GM12878 (cell line): ENCODE data around the gene LRRN2. TPM values are rescaled to one million over a fixed set of nuclear protein-coding genes. Genes with fewer than 3 reads are reported as not detected.

Experiments used
- ATAC-seq: fragments of 200-7000 bp; cut with Tn5 transposase; 3 replicates; pipeline ENCODE4 v1.9.1; 2020; ENCODE audit warnings: mild to moderate bottlenecking, moderate library complexity
- BruUV-seq: library from RNA; stranded (reverse); fragments of 400-500 nt; replicated peaks from 2 replicates; lab custom pipeline; 2021; lab: Mats Ljungman, UMichigan
- CTCF ChIA-PET: fragments of 300-600 bp; sonication (Branson Sonifier 250); formaldehyde crosslinking; extraction: SDS; loops from one replicate; lab custom pipeline; 2021; ENCODE audit warnings: inconsistent platforms; lab: Yijun Ruan, JAX
- POLR2A ChIA-PET: fragments of 350-600 bp; formaldehyde crosslinking; extraction: SDS; loops from one replicate; lab custom pipeline; 2021; ENCODE audit warnings: inconsistent platforms; lab: Charles Lee
- RAD21 ChIA-PET: fragments of 300-600 bp; sonication (Branson Sonifier 250); formaldehyde crosslinking; loops from one replicate; lab custom pipeline; 2023; ENCODE audit warnings: antibody characterized with exemption; ENCODE audit not compliant: unreplicated experiment; lab: Charles Lee
- SMC1A ChIA-PET: fragments of 300-600 bp; sonication (Branson Sonifier 250); formaldehyde crosslinking; loops from one replicate; lab custom pipeline; 2023; ENCODE audit not compliant: unreplicated experiment, uncharacterized antibody; lab: Charles Lee
- DNase-seq: peaks from one replicate; pipeline ENCODE4 v3.0.0-alpha.2; 2011; ENCODE audit warnings: low read depth, low spot score
- FAIRE-seq: peaks from 3 replicates; lab custom pipeline; 2011; peaks lifted over from hg19 to GRCh38; lab: Jason Lieb, UNC
- H2AFZ ChIP-seq: 2 replicates; pipeline ENCODE4 v1.6.0; 2011; ENCODE audit warnings: low read depth, low read length, control low read depth; ENCODE audit not compliant: control insufficient read depth
- H3K27ac ChIP-seq: 2 replicates; pipeline ENCODE4 v1.5.1; 2011; ENCODE audit warnings: control low read depth; ENCODE audit not compliant: control insufficient read depth, insufficient read depth
- H3K27me3 ChIP-seq, 2 experiments: replicated peaks in 1 of 2; 2 replicates each; pipeline versions ENCODE4 v1.6.0 to v1.6.1; 2011; ENCODE audit warnings: low read length in 1 of 2; ENCODE audit not compliant: control insufficient read depth in 2 of 2, insufficient read depth in 2 of 2
- H3K36me3 ChIP-seq, 2 experiments: 2 replicates each; pipeline ENCODE4 v1.5.1; 2011; ENCODE audit warnings: low read length in 1 of 2; ENCODE audit not compliant: control insufficient read depth in 2 of 2, insufficient read depth in 2 of 2
- H3K4me1 ChIP-seq: 2 replicates; pipeline ENCODE4 v1.6.1; 2011; ENCODE audit warnings: mild to moderate bottlenecking, low read length, moderate library complexity, mixed read lengths; ENCODE audit not compliant: control insufficient read depth, insufficient read depth
- H3K4me2 ChIP-seq: 2 replicates; pipeline ENCODE4 v1.6.0; 2011; ENCODE audit warnings: control low read depth; ENCODE audit not compliant: control insufficient read depth, insufficient read depth
- H3K4me3 ChIP-seq: fragments of 200-600 bp; sonication (generic); 2 replicates; pipeline ENCODE4 v1.5.1; 2016
- H3K79me2 ChIP-seq: 2 replicates; pipeline ENCODE4 v1.6.0; 2011; ENCODE audit warnings: low read length; ENCODE audit not compliant: control insufficient read depth, insufficient read depth
- H3K9ac ChIP-seq: 2 replicates; pipeline ENCODE4 v1.8.0; 2011; ENCODE audit warnings: low read length, control low read depth, mixed read lengths; ENCODE audit not compliant: control insufficient read depth, insufficient read depth
- H3K9me3 ChIP-seq: replicated peaks from 3 replicates; pipeline ENCODE4 v1.5.1; 2011; ENCODE audit warnings: mild to moderate bottlenecking, low read length; ENCODE audit not compliant: control insufficient read depth, insufficient read depth
- H4K20me1 ChIP-seq: 2 replicates; pipeline ENCODE4 v1.6.0; 2011; ENCODE audit not compliant: control insufficient read depth, insufficient read depth
- ATF7 ChIP-seq: fragments of 450-650 bp; IDR thresholded peaks from 2 replicates; pipeline ENCODE4 v1.6.1; 2016; ENCODE audit warnings: low read depth, mild to moderate bottlenecking
- BMI1 ChIP-seq: fragments of 450-650 bp; IDR thresholded peaks from 2 replicates; pipeline ENCODE4 v1.6.1; 2016; ENCODE audit warnings: mild to moderate bottlenecking, moderate library complexity, borderline replicate concordance
- CBX5 ChIP-seq: sonication (generic); IDR thresholded peaks from 2 replicates; pipeline ENCODE4 v1.6.1; 2016; ENCODE audit warnings: low read depth, moderate library complexity, mild to moderate bottlenecking, inconsistent platforms
- EGR1 ChIP-seq, 2 experiments: IDR thresholded peaks; 1 replicate in 1 of 2; 2 replicates in 1 of 2; pipeline ENCODE4 v1.6.1; 2011 to 2012; ENCODE audit warnings: low read depth in 2 of 2, low read length in 2 of 2, borderline replicate concordance in 1 of 2, mild to moderate bottlenecking in 1 of 2, moderate library complexity in 1 of 2
- ESRRA ChIP-seq: IDR thresholded peaks from 2 replicates; pipeline ENCODE4 v1.6.1; 2012; ENCODE audit warnings: mild to moderate bottlenecking, low read length, improper control_type of control experiment
- EZH2 ChIP-seq: IDR thresholded peaks from 2 replicates; pipeline ENCODE4 v1.6.1; 2012; ENCODE audit warnings: low read depth, mild to moderate bottlenecking, control low read depth, inconsistent platforms, low read length, borderline replicate concordance; ENCODE audit not compliant: control insufficient read depth
- FOXK2 ChIP-seq: fragments of 450-650 bp; IDR thresholded peaks from 2 replicates; pipeline ENCODE4 v1.6.1; 2017; ENCODE audit warnings: mild to moderate bottlenecking, moderate library complexity
- MTA2 ChIP-seq: fragments of 450-650 bp; IDR thresholded peaks from 2 replicates; pipeline ENCODE4 v1.6.1; 2016; ENCODE audit warnings: low read depth, mild to moderate bottlenecking, moderate library complexity
- RBBP5 ChIP-seq: fragments of 200-600 bp; sonication (generic); conservative IDR thresholded peaks from 2 replicates; pipeline ENCODE4 v1.6.1; 2016
- TCF7 ChIP-seq: IDR thresholded peaks from 2 replicates; pipeline ENCODE4 v1.6.1; 2014; ENCODE audit warnings: antibody characterized with exemption, borderline replicate concordance
- YBX1 ChIP-seq: fragments of 450-650 bp; IDR thresholded peaks from 2 replicates; pipeline ENCODE4 v1.6.1; 2016; ENCODE audit warnings: antibody characterized with exemption
- ZNF384 ChIP-seq: IDR thresholded peaks from 2 replicates; pipeline ENCODE4 v1.6.1; 2012; ENCODE audit warnings: low read depth, mild to moderate bottlenecking, low read length, improper control_type of control experiment, borderline replicate concordance
- WGBS: methylation state at CpG from one replicate; pipeline ENCODE4 v1.1.6; 2016; ENCODE audit warnings: low lambda C conversion rate; ENCODE audit not compliant: insufficient replicate concordance, insufficient coverage; ENCODE audit errors: missing lambda C conversion rate; 5-methylcytosine and 5-hydroxymethylcytosine counted together
- in situ Hi-C: fragments of 300-500 bp; cut with MboI; formaldehyde crosslinking; loops from 9 replicates; pipeline ENCODE4 v1.14.3; 2018; ENCODE audit warnings: mixed read lengths
- intact Hi-C: fragments of 100-400 bp; cut with micrococcal nuclease; formaldehyde crosslinking; loops from one replicate; pipeline ENCODE4 v1.14.2; 2022; ENCODE audit not compliant: unreplicated experiment
- polyA plus RNA-seq, 11 experiments: library from polyadenylated mRNA; depleted of rRNA in 4 of 11; unstranded in 6 of 11; stranded (reverse) in 5 of 11; fragments of >200 nt; fragmentation: Nextera tagmentation in 4 of 11; fragmentation: Illumina TruSeq in 1 of 11; extraction: Ambion mirVana in 4 of 11; extraction: Trizol in 1 of 11; gene quantifications; 1 replicate in 1 of 11; 2 replicates in 10 of 11; pipeline versions ENCODE4 v1.2.1 to v1.2.3, GENCODE V29; 2011 to 2016; ENCODE audit warnings: inconsistent platforms in 2 of 11, missing spikeins in 2 of 11, low read depth in 1 of 11
- total RNA-seq, 4 experiments: library from RNA; depleted of rRNA in 3 of 4; stranded (reverse); fragments of >200 nt in 3 of 4; fragmentation: Illumina TruSeq in 1 of 4; extraction: Trizol in 1 of 4; gene quantifications; 2 replicates each; pipeline versions ENCODE4 v1.2.1 to v1.2.3, GENCODE V29; 2013 to 2021
- TF ChIP-seq, protein P1 (sequence below): fragments of 450-650 bp; IDR thresholded peaks from 2 replicates; pipeline ENCODE4 v1.6.1; 2016; ENCODE audit warnings: mild to moderate bottlenecking
- TF ChIP-seq, protein P2 (sequence below): fragments of 450-650 bp; IDR thresholded peaks from 2 replicates; pipeline ENCODE4 v1.6.1; 2014; ENCODE audit warnings: mild to moderate bottlenecking
- TF ChIP-seq, protein P3 (sequence below): fragments of 450-650 bp; IDR thresholded peaks from 2 replicates; pipeline ENCODE4 v1.6.1; 2017; ENCODE audit warnings: mild to moderate bottlenecking, low read depth, inconsistent platforms; ENCODE audit not compliant: poor library complexity, severe bottlenecking

Gene LRRN2
- total and polyA plus RNA-seq, 10 of the 15 experiments (the other 5 are each of a cell fraction or from before 2014, with no cell fraction given) = not detected

DNA sequence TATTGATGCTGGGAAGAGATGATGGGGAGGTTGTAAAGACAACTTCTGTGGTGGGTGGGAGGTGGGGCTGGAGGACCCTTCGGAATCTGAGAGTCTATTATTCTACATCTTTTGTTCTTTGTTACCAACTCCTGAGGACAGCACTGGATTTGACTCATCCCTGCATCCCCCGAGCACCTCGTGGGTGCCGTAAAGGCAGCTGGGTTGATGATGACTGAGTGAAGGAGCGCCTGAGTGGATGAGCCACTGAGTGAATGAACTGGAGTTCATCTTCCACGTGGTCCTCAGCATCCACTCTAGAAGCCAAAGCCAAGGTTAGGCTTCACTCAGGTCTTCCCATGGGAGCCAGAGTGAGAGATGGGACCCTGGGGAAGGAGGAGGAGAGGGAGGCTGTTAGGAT, 77.6 kb downstream of the LRRN2 start:
- FAIRE-seq = no peak
- in situ Hi-C loops = no loop called here
- Histone ChIP-seq H3K9me3 (no peaks in the 10 kb centered on the region), H3K27ac (no peak overlapping the region), H3K27me3 (peaks cover 0 to 2% of the 10 kb centered on the region in 2 experiments; a peak in 1 of 4 replicates), H3K36me3 (no peaks in the 10 kb centered on the region), H3K9ac (no peak overlapping the region), H4K20me1 (no peaks in the 10 kb centered on the region), H3K79me2 (no peaks in the 10 kb centered on the region), H2AFZ (no peak overlapping the region), H3K4me3 (no peak overlapping the region), H3K4me1 (no peaks in the 10 kb centered on the region), H3K4me2 (no peak overlapping the region)
- ChIA-PET SMC1A (interaction anchor here (1.4 kb wide), 1 partner anchor 42 kb away, joined by 4 read pairs; no protein-coding TSS in a partner anchor), CTCF (interaction anchor here (0.8 to 1.7 kb wide), 5 partner anchors 14 to 278 kb away, joined by 3 to 7 read pairs (median 4); no protein-coding TSS in a partner anchor), POLR2A (no interaction called here), RAD21 (interaction anchor here (0.7 kb wide), 1 partner anchor 199 kb away, joined by 3 read pairs; no protein-coding TSS in a partner anchor)
- ATAC-seq = no peak
- no TSS peak for BruUV-seq
- 34% methylated on average over 6 of the region's 6 CpGs for WGBS
- intact Hi-C loops = no loop called here
- no peak for DNase-seq
- TF ChIP-seq ESRRA = no peak
- no peak for TF ChIP-seq CBX5
- no peak for TF ChIP-seq BMI1
- no peak for TF ChIP-seq EZH2

DNA sequence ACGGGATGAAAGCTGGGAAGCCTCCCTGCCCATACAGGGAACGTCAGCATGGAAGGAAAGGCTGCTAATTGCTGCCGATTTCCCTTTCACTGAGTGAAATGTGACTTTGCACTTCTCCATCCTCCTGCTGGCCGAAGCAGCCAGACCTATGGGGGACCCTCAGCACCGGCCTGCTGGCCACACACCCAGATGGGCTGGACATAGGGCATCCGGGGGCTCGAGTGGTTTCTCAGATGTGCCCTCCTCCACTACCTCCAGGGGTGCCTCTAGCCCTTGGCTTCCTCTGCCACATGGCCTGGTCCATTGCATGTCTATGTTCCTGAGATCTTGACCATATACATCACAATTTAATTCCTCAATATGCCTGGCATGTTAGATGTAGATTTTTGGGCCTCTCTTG, 79.7 kb downstream of the LRRN2 start:
- SMC1A ChIA-PET = no interaction called here
- FAIRE-seq = no peak
- TF ChIP-seq MTA2 (no peak), YBX1 (no peak), RBBP5 (no peak), ESRRA (no peak), TCF7 (no peak), ZNF384 (no peak), EGR1 (IDR thresholded peaks at IDR 0.05; ENCODE audit: borderline replicate concordance in 1 of 2, low read depth in 2 of 2, low read length in 2 of 2) (no peak), FOXK2 (no peak), ATF7 (no peak)
- TF ChIP-seq, protein P1, sequence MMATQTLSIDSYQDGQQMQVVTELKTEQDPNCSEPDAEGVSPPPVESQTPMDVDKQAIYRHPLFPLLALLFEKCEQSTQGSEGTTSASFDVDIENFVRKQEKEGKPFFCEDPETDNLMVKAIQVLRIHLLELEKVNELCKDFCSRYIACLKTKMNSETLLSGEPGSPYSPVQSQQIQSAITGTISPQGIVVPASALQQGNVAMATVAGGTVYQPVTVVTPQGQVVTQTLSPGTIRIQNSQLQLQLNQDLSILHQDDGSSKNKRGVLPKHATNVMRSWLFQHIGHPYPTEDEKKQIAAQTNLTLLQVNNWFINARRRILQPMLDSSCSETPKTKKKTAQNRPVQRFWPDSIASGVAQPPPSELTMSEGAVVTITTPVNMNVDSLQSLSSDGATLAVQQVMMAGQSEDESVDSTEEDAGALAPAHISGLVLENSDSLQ = no peak
- TF ChIP-seq, protein P2, sequence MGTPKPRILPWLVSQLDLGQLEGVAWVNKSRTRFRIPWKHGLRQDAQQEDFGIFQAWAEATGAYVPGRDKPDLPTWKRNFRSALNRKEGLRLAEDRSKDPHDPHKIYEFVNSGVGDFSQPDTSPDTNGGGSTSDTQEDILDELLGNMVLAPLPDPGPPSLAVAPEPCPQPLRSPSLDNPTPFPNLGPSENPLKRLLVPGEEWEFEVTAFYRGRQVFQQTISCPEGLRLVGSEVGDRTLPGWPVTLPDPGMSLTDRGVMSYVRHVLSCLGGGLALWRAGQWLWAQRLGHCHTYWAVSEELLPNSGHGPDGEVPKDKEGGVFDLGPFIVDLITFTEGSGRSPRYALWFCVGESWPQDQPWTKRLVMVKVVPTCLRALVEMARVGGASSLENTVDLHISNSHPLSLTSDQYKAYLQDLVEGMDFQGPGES = no peak
- TF ChIP-seq, protein P3, sequence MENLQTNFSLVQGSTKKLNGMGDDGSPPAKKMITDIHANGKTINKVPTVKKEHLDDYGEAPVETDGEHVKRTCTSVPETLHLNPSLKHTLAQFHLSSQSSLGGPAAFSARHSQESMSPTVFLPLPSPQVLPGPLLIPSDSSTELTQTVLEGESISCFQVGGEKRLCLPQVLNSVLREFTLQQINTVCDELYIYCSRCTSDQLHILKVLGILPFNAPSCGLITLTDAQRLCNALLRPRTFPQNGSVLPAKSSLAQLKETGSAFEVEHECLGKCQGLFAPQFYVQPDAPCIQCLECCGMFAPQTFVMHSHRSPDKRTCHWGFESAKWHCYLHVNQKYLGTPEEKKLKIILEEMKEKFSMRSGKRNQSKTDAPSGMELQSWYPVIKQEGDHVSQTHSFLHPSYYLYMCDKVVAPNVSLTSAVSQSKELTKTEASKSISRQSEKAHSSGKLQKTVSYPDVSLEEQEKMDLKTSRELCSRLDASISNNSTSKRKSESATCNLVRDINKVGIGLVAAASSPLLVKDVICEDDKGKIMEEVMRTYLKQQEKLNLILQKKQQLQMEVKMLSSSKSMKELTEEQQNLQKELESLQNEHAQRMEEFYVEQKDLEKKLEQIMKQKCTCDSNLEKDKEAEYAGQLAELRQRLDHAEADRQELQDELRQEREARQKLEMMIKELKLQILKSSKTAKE = no peak

More for the DNA sequence above, 79.7 kb downstream of the LRRN2 start:
- H3K27ac ChIP-seq = no peak overlapping the region
- DNase-seq (no peak), ATAC-seq (no peak)
- RAD21 ChIA-PET = no interaction called here
- CTCF ChIA-PET = no interaction called here
- no peaks in the 10 kb centered on the region for H3K4me1 ChIP-seq
- no peak overlapping the region for H2AFZ ChIP-seq
- no peak overlapping the region for H3K4me2 ChIP-seq
- intact Hi-C loops = no loop called here
- no peaks in the 10 kb centered on the region for H3K79me2 ChIP-seq
- no TSS peak for BruUV-seq
- H3K27me3 ChIP-seq = peaks cover 0 to 2% of the 10 kb centered on the region in 2 experiments; a peak in 1 of 4 replicates
- POLR2A ChIA-PET = no interaction called here
- H3K4me3 ChIP-seq = no peak overlapping the region
- H3K9ac ChIP-seq = no peak overlapping the region
- in situ Hi-C loops = no loop called here
- 33% methylated on average over 7 of the region's 7 CpGs for WGBS
- no peaks in the 10 kb centered on the region for H3K36me3 ChIP-seq
- H4K20me1 ChIP-seq = no peaks in the 10 kb centered on the region
- no peaks in the 10 kb centered on the region for H3K9me3 ChIP-seq
